HL-60/S4 treated with retinoic acid at 250 ng/mL for 4 days and 3 days (cell line): ENCODE measurements around the gene CDK17.

Experiments used
- in situ Hi-C: fragments of 300-500 bp; cut with MboI; formaldehyde crosslinking; loops from 2 replicates; pipeline ENCODE4 v1.7.0; 2022; ENCODE audit warnings: low sequenced_read_pairs

CDK17 gene

DNA sequence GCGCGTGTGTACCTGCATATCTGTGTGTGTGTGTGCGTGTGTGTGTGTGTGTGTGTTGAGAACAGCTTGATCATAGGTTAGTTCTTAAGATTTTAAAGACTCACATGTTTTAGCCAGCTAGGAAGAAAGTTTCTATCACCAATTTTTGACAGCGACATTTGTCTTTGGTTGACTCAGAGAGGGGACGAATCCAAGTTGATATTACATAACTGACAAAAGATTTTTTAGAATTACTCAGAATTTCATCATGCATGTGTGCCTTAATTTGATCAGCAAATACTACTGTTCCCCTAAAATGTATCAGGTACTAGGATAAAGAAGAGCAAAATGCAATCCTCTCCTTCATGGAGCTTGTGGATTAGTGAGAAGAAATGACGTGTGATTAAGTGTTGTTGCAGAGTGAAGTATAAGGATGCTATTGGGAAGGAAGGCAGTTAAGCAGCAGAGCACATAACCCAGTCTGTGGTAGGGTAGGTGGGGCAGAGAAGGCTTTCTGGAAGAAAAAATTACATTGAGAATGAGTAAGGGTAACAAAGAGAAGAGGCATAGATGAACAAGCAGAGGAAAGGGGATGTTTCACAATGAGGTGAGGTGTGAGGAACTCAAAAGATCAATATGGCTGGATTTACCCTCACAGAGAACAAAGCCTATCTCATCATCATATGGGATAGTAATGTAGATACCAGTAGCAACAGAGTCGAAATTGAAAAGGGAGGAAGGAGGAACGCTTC is 128.6 kb downstream of the CDK17 start:
- in situ Hi-C loops, result no loop called here

GRCh38 chr12:96266238-96266637 is 134.0 kb downstream of the CDK17 start:
- in situ Hi-C loops, result no loop called here

DNA sequence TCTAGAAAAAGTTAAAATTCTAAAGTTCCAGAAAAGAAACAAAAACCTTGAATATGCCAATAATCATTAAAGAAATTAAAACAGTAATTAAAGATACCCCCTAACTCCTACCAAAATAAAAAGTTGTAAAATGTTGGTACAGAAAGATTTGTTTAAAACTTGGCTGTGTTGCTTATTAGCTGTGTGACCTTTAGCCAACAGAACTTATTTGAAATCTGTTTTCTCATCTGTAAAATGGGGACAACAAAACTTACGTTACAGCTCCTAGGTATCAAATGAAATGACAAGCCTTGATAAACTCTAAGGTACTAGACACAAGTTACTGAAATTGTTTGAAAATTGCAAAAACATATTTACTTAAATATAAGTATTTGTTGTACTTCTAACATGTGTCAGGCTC is 134.4 kb downstream of the CDK17 start:
- in situ Hi-C loops, result no loop called here

- in situ Hi-C loops, result no loop called here
Observed at GRCh38 chr12:96265400-96265799, 134.8 kb downstream of the CDK17 start.

GRCh38 chr12:96263449-96263902 is 136.8 kb downstream of the CDK17 start:
- in situ Hi-C loops, result no loop called here

GRCh38 chr12:96261557-96261956 is 138.7 kb downstream of the CDK17 start:
- in situ Hi-C loops, result no loop called here

DNA sequence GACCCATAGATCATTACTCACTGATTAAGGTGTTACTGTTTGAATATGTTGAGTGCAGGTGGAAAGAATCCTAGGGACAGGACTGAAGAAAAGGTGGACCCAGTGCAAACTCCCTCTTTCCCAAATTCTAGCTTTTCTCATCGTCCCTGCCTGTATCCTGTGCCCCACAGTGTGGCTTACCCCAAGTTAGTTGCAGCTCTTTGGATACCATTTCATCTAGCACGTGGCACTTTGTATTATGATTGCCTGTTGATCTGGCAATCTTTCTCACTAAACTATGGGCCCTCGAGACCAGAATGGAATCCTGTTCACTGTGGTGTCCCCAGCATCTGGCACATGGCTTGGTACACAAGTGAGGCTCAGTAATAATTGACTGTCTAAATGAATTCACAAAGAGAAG is 139.6 kb downstream of the CDK17 start:
- in situ Hi-C loops, result no loop called here

- in situ Hi-C loops, result no loop called here
Observed at GRCh38 chr12:96260231-96260630, 140.0 kb downstream of the CDK17 start.

DNA sequence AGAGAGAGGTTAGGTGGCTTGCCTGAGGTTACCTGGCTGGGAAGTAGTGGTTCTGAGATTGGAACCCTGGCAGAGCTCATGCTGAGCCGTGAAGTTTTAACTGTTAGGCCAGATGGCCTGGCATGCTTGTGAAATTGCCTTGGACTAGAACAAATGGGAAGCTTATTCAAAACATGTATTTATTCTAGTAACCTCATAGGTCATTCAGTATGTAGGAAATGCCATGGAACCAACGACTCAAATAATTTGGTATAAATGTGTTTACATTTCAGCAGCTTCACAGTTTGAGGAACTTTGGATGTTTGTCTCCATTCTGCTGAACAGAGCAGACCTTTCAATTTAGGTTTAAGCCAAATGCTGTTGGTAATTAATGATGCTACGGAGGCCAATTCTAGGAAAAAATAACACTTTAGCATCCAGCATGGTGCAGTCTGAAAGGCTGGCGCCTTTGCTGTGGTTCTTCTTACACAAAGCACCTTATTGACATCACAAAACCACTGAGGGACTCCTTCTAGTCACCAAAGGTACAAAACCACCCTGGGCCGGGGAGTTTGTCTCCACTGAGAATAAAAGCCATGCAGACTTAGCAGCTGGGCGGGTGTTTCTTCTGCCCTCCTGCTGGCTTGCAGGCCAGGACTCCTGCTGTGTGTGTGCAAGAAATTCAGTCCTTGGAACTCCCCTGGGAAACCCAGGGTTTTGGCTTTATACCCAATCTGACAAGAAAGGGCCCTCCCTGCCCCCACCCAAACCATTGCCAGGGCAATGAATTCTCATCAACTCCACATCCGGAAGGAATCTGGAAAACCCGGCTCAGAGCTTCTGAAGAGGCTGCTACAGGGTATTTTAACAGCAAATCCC is 141.9 kb downstream of the CDK17 start:
- in situ Hi-C loops, result no loop called here

DNA sequence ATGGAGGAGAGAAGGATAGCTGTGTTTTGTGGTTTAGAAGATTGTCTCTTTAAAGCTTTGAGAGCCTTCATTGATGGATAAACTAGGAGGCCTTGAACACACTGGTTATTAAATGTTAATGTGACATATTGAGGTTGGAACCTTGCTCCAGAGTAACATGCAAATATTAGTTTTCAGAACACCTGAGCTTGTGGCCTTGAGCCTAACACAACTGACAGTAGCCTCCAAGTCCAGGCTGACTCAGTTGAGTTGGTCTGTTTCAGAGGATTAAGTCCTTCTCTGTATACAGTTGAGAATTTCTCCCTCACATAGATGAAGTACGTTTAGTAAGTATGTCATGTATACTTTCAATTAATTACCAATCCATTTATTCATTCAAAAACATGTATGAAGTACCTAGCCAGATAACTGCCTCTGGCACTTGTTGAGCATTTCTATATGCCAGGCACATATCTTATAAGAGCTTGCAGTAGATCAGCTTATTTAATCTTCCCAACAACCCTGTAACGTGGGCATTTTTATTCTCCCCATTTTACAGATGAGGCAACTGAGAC is 142.6 kb downstream of the CDK17 start:
- in situ Hi-C loops, result no loop called here

DNA sequence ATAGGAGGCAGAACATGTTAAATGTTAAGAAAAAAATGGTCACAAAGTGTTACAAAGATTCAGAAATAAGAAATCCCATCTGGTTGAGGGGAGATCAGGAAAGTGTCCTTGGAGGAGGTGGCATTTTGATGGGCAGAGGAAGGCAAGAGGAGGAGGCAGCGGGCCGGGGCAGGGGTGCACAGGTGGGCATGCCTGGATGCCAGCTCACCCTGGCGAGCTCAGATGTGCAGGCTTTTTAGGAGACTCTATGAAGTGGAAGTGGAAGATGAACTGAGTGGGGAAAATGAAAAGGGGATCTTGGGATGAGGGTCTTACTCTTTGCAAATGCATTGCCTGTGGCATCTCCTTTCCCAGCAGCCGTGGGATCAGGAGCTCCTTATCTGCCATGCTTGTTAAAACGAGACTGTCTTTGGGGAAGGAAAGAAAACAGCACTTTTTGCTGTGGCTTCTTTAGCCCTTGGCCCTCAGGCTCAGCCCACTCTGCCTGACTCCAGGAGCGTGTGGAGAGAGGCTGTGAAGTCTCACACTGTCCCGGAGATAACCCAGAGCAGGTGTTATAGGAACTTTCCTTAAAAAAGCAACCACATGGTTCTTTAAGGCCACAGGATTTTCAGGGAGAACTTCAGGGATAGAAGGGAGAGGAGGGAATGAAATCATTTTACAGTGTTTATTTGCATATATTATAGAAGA is 143.4 kb downstream of the CDK17 start:
- in situ Hi-C loops, result no loop called here

- in situ Hi-C loops, result no loop called here
Observed at GRCh38 chr12:96255077-96255476, 145.2 kb downstream of the CDK17 start.

DNA sequence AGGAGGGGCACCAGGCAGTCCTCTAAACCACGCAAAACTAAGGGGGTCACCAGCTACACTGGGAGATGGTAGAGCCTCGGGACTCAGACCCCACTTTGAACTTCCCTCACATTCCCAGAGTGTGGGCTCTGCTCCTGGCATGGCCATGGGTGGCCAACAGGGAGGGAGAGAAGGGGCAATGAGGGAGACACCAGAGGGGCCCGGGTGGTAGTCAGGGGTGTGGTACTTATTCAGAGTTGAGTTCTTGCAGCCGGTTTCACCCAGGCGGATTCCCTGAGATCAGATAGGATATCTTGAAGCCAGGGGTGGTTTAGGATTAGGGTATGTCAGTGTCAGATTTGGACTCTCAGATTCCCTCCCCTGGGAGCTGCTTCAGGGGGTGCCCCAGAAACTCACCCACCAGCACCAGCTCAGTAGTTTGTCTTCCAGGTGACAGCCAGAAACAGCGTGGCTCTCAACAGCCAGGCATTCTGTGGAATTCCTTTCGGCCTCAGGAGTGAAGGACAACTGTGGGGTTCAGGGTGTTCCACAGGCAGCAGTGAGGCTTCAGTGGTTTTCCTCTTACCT is 150.0 kb downstream of the CDK17 start:
- in situ Hi-C loops, result no loop called here

DNA sequence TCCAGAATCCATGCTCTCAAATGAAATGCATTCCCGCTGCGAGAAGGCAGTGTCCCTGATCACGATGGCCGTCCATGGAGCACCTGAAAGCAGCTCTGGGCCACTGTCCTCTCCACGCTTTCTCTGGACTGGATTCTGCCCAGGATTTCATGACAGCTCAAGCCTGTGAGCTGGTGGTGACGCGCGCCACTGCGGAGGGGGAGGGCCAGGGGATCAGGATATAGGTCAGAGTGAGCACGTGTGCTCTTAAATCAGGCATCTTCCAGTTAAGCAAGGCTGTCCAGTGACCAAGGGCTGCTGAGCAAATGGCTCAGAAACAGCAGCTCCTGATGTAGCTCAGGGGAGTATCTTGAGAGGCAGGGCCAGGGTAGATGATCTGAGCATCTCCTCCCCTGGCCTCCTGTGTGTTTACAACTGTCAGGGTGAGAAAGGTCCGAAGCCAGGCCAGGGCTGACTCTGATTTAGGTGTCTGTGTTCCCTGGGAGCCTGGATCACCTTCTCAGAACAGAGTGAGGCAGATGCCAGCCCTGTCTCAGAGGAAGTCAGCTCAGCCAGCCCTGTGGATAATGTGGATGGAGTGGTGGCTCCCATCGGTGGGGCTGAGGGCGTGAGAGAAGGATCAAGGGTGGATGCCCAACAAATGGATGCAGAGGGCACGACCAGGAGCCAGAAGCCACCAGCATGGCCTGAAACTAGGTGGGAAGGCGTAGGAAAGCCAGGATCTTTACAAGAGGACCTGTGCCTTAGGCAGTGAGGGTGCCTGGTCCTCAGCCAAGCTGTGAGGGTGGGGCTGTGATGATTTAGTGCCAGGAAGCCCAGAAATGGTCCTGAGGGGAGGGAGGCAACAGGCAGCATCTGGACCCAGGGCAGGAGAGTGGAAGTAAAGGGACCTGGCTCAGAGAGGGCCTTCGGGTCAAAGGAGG is 150.8 kb downstream of the CDK17 start:
- in situ Hi-C loops, result no loop called here

DNA sequence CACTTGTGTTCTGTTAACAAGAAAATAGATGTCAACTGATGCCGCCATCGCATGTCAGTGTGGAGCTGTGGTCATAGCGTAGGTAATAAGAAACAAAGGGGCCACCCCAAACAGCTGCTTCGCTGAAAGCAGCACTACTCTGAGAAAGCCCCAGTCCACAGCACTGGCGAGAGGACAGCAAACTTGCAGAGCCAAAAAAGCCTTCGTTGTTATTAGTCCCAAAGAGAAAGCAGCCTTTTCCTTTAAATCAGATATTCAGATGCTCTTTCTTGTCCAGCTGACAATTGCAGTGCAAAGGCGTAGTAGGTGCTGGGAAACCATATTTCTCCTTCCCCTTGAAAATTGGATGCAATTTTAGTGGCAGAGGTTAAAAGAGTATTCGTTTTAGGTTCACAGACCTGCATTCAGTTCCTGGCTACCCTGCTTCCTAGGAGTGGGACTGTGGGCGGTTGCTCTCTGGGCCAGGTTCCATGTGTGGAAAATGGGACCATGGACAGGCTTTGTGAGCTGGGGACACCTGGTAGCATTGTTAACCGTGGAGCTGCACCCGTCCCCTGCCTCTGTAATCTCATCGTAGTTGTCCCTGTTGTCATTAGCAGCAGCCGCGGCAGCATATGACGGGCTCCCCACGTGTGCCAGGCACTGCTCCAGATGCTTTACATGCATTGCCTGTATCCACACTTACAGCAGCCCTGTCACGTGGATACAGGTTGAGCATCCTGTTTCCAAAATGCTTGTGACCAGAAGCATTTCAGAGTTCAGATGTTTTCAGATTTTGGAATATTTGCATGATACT is 151.9 kb downstream of the CDK17 start:
- in situ Hi-C loops, result no loop called here

GRCh38 chr12:96247563-96247962 is 152.7 kb downstream of the CDK17 start:
- in situ Hi-C loops, result no loop called here

GRCh38 chr12:96246926-96247505 is 153.2 kb downstream of the CDK17 start:
- in situ Hi-C loops, result no loop called here

- in situ Hi-C loops, result no loop called here
Observed at GRCh38 chr12:96244826-96245225, 155.4 kb downstream of the CDK17 start.

DNA sequence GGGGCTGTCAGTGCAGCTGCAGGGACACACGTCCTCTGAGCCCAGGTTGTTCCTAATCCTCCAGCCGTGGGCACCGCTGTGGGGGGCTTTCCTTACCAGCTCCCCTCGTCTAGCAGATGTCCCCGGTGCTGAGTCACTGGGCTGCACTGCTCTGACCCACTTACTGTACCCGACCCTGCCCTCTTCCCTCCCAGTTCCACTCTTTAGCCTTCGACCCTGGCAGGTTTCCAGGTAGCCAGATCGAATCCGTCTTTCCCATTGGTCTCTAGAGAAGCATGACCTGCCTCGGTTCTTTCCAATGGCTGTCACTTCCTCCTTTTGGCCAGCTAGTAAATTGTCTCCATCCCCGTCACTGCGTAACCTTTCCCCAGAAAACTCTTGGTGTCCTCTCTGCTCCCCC is 157.6 kb downstream of the CDK17 start:
- in situ Hi-C loops, result no loop called here
